NK-92 treated with Interleukin-12 subunit alpha and Interleukin-12 subunit beta, amount 100 ng/mL, for 24 hours (cell line): Measurements from ENCODE around the gene ZC3H12C.

Source experiments
- DNase-seq: peaks from one replicate; lab custom pipeline; 2025; lab: John Stamatoyannopoulos, UW

The ZC3H12C gene

GRCh38 chr11:110098645-110099044, 5.5 kb downstream of the ZC3H12C start:
- DNase-seq: no peak

- DNase-seq: no peak
Measured at GRCh38 chr11:110100476-110101240, 7.5 kb downstream of the ZC3H12C start.

GRCh38 chr11:110106713-110107274, 13.6 kb downstream of the ZC3H12C start:
- no peak for DNase-seq

DNA sequence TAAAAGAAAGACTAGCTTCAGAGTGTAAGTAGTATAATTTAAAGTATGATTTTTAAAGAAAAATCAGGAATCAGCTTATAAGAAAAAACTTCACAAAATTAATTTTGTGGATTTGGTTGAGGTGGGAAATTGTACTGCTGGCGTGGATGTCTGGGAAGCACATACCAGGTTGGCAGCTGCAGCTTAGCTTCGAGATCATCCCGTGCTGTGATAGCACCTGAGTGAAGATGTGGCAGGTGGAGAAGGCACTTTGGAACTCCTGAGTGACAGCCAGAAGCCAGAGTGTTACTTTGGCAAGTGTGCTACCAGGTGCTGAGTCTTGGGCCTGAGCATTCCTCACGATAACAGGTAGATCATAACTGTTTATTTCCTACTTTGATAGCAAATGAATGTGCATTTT, 17.7 kb downstream of the ZC3H12C start:
- no peak for DNase-seq

GRCh38 chr11:110112457-110112856, 19.3 kb downstream of the ZC3H12C start:
- DNase-seq: no peak

GRCh38 chr11:110113505-110113904, 20.3 kb downstream of the ZC3H12C start:
- DNase-seq: no peak

DNA sequence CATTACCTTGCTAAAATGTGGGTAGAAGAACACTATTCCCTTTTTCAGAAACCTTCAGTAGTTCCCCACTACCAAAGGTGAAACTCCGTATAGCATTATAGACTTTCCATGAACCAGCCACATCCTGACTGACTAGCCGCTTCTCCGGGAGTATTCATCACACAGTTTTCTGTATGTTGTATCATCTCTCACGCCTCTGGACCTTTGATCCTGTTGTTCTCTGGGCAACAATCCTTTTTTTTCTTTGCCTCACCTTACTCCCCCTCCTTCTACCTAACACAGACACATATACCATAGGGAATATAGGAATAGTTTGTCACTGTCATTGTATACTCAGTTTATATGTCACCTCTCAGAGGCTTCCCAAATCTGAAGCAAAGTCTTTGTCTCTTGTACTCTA, 20.8 kb downstream of the ZC3H12C start:
- DNase-seq: no peak

DNA sequence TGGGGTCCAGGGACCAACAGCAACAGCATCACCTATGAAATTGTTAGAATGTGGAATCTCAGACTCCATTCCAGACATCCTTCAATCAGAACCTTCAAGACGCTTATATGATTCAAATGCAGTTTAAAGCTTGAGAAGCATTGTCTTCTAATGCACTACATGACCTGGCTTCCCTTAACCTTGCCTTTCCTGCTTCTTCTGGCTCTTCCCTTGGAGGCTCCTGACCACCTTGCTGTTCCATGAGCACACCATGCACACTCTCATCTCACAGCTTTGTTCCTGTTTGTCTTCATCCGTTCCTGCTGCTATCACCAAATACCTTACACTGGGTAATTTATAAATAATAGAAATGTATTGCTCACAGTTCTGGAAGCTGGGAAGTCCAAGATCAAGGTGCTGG, 26.1 kb downstream of the ZC3H12C start:
- no peak for DNase-seq

GRCh38 chr11:110121204-110121603, 28.0 kb downstream of the ZC3H12C start:
- DNase-seq: no peak

DNA sequence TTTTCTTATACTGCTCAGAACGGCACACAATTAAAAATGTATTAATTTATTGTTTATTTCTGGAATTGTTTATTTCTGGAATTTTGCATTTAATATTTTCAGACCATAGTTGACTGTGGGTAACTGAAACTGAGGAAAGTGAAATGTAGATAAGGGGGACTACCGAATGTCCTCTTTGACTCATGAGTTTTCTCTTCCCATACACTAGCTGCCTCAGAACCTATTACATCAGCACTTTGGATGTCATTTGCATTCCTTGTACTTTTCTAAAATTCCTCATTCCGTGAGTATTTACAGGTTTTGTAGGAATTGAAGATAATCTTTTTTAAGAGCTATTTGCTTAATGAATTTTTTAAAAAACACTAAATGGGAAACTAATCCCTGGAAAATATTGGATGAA, 29.8 kb downstream of the ZC3H12C start:
- no peak for DNase-seq

GRCh38 chr11:110124605-110125004, 31.4 kb downstream of the ZC3H12C start:
- no peak for DNase-seq

GRCh38 chr11:110125632-110126031, 32.4 kb downstream of the ZC3H12C start:
- DNase-seq: no peak

DNA sequence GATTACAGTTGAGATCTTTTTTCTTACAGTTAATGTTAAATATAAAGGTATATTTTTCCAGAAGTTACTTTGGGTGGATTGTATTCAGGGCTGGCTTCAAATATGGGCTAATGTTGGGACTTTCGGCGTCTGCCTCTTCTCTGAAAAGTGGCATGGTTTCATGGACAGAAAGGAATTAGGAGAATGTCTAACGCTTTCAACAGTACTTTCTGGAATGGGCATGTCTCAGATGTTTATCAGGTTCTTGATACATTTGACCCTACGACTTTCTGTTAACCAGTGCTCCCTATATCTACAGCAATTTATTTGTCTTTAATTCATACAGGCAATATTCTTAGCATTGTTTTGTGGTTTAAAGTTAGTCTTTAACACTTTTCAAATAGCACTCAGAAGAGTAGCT, 33.7 kb downstream of the ZC3H12C start:
- DNase-seq: no peak

GRCh38 chr11:110128161-110128560, 35.0 kb downstream of the ZC3H12C start:
- DNase-seq: no peak

DNA sequence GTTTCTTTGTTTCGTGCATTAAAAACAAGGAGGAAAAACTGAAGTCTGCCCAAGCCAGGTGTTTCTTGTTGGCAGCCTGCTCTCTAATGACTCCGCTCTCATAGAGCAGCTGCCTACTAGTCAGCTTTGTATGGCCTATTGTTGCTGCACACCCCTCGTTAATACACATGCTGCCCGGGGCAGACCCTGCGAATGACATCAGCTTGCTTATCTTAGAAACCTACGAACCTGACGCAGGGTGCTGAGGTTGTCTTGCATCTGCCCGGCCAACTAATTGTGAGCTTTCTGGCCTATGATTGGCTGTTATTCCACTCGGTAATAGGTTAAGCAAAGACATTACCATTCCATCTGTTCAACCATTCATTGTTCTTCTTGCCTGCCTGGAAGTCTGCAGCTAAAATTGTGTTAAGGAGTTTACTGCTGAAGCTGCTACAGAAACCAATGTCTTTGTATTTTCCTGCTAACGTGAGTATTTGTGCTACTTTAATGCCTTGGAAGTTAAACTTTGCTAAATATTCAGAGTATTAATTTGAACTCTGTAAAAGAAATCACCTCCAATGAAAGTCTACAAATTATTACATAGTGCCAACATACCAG, 37.5 kb downstream of the ZC3H12C start:
- DNase-seq: no peak

DNA sequence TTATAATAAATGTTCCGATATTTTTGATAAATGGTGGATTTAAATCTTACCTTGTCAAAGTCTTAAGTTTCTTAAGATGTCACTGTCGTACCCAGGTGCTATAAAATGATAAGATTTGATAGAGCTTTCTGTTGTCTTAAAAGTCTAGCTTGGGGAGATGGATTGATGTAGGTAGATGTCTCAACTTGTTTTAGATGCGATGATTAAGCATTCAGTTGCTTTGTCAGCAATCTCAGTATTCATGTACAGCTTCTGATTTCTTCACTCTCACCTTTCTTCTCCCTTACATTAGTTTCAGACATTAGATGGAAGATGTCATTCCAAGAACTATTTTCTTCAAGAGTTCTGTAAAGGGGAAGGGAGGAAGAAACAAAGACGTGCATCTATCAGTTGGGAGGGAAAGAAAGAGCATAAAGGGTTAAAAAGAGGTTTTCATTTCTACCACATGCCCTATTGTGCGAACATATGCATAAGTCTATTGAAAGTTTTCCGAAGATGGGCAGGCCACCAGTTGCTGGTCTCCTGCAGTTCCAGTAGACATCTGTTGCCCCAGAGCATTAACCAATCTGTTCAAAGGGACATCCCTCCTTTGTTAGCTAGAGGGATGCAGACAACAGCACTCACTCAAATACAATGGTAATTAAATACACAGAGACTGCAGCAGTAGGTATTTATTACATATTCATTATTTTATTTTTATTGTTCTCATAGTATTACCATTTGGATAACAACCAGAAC, 38.4 kb downstream of the ZC3H12C start:
- no peak for DNase-seq

DNA sequence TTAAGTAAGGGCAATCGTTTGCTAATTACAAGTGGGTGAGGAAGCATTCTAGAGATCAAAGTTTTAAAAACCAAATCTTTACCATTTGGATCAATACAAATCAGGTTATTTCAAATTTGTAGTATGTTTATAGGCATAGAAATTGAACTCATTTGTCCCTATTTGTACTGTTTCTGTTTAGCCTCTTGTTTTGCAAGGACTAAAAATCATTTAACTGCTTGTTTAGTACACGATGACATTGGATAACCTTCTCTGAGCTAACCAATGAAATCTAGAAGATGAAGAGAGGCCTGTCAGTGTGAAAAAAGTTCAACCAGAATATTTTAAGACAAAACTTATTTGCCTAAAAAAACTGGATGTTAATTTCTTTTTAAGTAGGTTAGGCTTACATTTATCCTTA, 40.0 kb downstream of the ZC3H12C start:
- no peak for DNase-seq

GRCh38 chr11:110134110-110134509, 40.9 kb downstream of the ZC3H12C start:
- no peak for DNase-seq

DNA sequence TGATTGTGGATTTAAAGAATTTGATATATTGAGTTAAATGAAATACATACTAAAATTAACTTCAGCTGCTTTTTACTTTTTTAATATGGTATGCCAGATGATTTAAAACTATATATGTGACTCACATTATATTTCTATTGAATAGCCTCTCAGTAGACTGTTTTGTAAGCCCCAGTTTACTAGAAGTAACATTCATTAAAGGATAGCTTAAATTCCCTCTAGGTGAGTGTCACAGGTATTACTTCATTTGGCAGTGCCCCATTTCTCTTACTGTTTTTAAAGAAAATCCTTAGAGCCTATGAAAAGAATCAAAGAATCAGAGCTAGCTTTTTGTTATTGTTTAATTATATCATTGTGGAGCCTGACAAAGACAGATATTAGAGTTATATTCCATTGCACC, 48.6 kb downstream of the ZC3H12C start:
- no peak for DNase-seq

DNA sequence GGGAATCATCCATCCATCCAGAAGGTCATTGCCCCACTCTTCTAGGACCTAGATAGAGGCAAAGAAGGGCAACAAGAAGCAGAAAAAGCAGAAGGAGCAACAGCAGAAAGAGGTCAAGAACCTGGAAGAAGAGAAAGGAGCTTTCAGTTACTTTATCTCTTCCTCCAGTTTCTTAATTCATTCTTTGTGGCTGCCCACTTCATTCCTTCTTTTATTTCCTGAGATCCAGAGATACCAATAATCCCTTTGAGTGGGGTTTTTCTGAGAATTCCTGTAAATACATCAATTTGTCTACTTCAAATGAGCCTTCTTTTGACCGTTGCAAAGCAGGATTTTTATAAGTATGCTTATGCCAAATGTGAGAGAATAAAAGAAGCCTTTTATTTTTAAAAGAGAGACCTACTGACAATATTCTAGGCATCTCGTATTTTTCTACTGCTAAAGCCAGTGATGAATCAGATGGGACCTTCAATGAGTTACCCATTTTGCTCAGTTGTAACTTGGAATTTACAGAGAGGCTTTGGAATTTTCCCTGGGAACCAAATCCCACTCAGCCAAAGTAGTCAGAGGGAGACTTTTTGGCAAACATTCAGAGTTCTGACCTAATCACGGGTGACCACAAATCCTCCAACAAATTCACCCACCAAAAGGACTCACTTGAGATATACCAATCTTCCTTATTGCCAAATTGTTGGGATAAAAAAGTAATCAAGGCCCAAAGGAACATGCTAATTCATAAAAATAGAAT, 54.9 kb downstream of the ZC3H12C start:
- no peak for DNase-seq

GRCh38 chr11:110148775-110149744, 55.9 kb downstream of the ZC3H12C start:
- no peak for DNase-seq
